Left kidney (tissue), 2 donors: ENCODE data around the gene GLTP. TPM values are rescaled to one million over a fixed set of nuclear protein-coding genes. Genes with fewer than 3 reads are reported as not detected.
"Not testable (repeated sequence)": the region's sequence is repeated elsewhere in the genome, so short reads cannot be mapped to it uniquely, and the experiment has no call there.

Source experiments
- DNase-seq: peaks from one replicate; pipeline ENCODE4 v3.0.0-alpha.2; 2013
- polyA plus RNA-seq: library from polyadenylated mRNA; unstranded; fragments of 120-200 nt; gene quantifications from one replicate; pipeline ENCODE4 v1.2.1, GENCODE V29; 2013; ENCODE audit not compliant: insufficient read length

Gene GLTP
- polyA plus RNA-seq, 1 donor, result 34.2 TPM

GRCh38 chr12:109879351-109880042 is 844 bp downstream of the GLTP start:
- DNase-seq, result no peak

- no peak for DNase-seq
Measured at GRCh38 chr12:109878749-109879148, 1.6 kb downstream of the GLTP start.

GRCh38 chr12:109878247-109878625 is 2.1 kb downstream of the GLTP start:
- no peak for DNase-seq

GRCh38 chr12:109877504-109878246 is 2.7 kb downstream of the GLTP start:
- no peak for DNase-seq

DNA sequence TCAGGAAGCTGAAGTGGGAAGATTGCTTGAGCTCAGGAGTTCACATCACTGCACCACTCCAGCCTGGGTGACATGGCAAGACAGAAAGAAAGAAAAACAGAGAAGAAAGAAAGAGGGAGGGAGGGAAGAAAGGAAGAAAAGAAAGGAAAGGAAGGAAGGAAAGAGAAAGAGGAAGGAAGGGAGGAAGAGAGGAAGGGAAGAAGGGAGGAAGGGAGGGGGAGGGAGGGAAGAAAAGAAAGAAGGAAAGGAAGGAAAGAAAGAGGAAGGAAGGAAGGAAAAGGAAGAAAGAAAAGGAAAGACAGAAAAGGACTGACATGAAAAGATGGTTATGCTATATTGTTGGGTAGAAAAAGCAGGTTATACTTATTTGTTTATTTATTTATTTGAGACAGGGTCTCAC is 3.9 kb downstream of the GLTP start:
- no peak for DNase-seq

GRCh38 chr12:109875572-109876131 is 4.7 kb downstream of the GLTP start:
- DNase-seq, result no peak

- DNase-seq, result no peak
Measured at GRCh38 chr12:109873653-109874052, 6.7 kb downstream of the GLTP start.

- DNase-seq, result no peak
Measured at GRCh38 chr12:109871668-109872314, 8.6 kb downstream of the GLTP start.

- no peak for DNase-seq
Measured at GRCh38 chr12:109870648-109871047, 9.7 kb downstream of the GLTP start.

- DNase-seq, result no peak
Measured at GRCh38 chr12:109868182-109869051, 11.9 kb downstream of the GLTP start.

DNA sequence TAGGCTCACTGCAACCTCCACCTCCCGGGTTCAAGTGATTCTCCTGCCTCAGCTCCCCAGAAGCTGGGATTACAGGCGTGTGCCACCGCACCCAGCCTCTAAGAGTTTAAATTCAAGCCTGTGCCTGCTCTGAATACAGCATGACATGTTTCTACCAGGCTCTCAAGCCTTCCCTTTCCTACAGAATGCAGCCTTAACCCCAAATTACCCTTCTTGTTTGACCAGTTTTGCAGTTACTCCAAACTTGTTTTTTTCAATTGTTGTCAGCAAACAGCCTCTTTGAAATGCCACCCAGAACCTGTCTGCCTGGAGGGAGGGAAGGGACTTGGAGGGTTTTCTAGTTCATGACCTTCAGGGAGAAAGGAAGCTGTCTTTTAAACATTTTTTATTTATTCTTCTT is 15.4 kb downstream of the GLTP start:
- DNase-seq, result no peak

GRCh38 chr12:109863847-109864712 is 16.3 kb downstream of the GLTP start:
- DNase-seq, result no peak

DNA sequence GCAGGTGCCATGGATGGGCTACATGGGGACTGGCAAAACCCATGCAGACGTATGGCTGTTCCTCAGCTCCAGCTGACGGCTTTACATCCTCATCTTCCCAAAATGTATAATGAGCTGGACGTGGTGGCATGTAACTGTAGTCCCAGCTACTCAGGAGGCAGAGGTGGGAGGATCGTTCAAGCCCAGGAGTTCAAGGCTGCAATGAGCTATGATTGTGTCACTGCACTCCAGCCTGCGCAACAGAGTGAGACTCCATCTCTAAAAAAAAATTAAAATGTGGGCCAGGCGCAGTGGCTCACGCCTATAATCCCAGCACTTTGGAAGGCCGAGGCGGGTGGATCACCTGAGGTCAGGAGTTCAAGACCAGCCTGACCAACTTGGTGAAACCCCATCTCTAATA is 17.9 kb downstream of the GLTP start:
- not testable (repeated sequence) for DNase-seq

DNA sequence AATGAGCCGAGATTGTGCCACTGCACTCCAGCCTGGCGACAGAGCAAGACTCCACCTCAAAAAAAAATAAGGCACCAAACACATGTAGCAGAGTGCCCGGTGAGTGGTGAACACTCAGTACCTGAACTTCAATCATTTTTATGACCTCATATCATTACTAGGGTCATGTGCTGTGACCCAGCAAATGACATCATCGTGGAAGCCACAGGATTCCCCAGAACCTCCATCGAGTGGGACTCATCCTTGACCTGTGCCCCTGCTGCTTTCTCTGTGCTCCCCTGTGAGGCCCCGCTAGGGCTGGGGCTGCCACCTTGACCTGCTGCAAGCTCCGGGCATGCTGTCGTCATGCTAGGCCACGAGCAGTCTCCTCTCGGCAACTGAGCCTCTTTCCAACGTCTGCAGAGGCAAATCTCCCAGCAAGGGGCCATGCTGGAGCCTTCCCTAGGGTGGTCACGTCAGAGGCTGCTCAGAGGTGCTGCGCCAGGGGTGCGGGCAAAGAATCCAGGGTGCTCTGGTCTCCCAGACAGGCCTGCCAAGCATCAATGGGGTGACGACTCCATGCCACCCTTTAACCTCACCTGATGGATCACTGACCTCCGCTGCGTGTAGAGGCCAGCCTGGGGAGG is 18.5 kb downstream of the GLTP start:
- no peak for DNase-seq

GRCh38 chr12:109860977-109861376 is 19.4 kb downstream of the GLTP start:
- DNase-seq, result no peak

DNA sequence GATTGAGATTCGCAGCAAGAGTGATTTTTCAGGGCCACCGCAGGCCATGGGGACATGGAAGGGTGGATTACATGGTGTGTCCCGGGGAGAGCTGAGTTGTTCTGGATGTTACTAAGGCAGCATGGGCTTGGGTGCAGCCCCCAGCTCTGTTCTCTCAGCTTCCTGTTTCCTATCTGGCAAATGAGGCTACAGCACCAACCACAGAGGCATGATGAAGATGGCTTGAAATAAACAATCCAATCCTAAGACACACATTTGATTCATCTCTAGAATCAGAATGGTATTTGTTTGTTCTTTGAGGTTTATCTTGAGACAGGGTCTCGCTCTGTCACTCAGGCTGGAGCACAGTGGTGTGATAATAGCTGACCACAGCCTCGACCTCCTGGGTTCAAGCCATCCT is 21.6 kb downstream of the GLTP start:
- no peak for DNase-seq

GRCh38 chr12:109857715-109858114 is 22.6 kb downstream of the GLTP start:
- DNase-seq, result no peak

- no peak for DNase-seq
Measured at GRCh38 chr12:109855377-109855776, 25.0 kb downstream of the GLTP start.

DNA sequence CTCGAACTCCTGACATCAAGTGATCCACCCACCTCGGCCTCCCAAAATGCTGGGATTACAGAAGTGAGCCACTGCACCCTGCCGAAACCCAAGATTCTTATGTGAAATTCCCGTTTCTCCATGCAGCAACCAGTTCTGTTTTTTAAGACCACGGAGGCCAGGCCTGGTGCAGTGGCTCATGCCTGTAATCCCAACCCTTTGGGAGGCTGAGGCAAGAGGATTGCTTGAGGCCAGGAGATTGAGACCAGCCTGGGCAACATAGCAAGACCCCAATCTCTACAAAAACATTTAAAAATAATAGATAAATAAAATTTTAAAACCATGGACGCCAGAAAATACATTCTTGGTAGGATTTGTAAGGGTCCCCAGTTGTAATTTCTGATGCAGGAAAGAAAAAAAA is 29.8 kb downstream of the GLTP start:
- not testable (repeated sequence) for DNase-seq

DNA sequence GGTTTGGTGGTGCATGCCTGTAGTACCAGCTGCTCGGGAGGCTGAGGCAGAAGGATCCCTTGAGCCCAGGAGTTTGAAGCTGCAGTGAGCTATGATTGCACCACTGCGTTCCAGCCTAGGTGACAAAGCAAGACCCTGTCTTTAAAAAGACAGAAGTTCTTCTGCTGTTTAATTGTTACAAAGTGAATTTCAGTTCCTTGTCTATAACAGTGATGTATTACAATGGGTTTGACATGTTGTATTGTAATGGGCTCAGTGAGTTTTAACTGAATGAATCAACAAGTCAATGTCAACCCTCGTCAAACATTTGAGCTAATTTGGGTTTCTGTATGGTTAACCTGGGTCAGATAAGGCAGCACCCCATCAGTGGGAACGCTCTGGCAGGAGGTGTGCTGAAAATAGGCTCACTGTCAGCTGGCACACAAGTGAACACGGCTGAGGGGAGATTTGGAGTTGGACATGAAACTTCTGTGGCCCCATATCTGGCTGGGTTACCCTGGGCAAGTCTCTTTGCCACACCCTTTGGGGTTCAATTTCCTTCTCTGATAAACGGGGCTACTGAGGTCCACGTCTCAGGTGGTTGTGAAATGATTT is 33.1 kb downstream of the GLTP start:
- DNase-seq, result no peak
